Type B pancreatic cell (in vitro differentiated cells): ENCODE measurements around the gene PRKCE. TPM values are rescaled to one million over a fixed set of nuclear protein-coding genes. Genes with fewer than 3 reads are reported as not detected.

Experiments used
- DNase-seq: peaks from one replicate; pipeline ENCODE4 v3.0.0; 2021; ENCODE audit warnings: mixed read lengths; ENCODE audit not compliant: unreplicated experiment; ENCODE audit errors: extremely low spot score
- H3K27ac Mint-ChIP-seq: 2 replicates; pipeline ENCODE4 v1.8.0; 2021; ENCODE audit warnings: mild to moderate bottlenecking, mixed read lengths
- H3K27me3 Mint-ChIP-seq: 2 replicates; pipeline ENCODE4 v1.8.0; 2021; ENCODE audit warnings: mixed read lengths
- H3K36me3 Mint-ChIP-seq: 2 replicates; pipeline ENCODE4 v1.8.0; 2021; ENCODE audit warnings: mixed read lengths
- H3K4me1 Mint-ChIP-seq: one replicate; pipeline ENCODE4 v1.8.0; 2021; ENCODE audit warnings: mixed read lengths; ENCODE audit not compliant: unreplicated experiment
- H3K4me3 Mint-ChIP-seq: 2 replicates; pipeline ENCODE4 v1.8.0; 2021; ENCODE audit warnings: mild to moderate bottlenecking, mixed read lengths
- H3K9me3 Mint-ChIP-seq: 2 replicates; pipeline ENCODE4 v1.8.0; 2021; ENCODE audit warnings: mixed read lengths
- total RNA-seq: library from RNA; stranded (reverse); gene quantifications from 2 replicates; pipeline ENCODE4 v1.2.1, GENCODE V29; 2021; ENCODE audit warnings: low replicate concordance
- TF ChIP-seq, protein P1 (sequence below): fragments of 200-600 bp; sonication (generic); conservative IDR thresholded peaks from 2 replicates; pipeline ENCODE4 v1.5.0; 2021; ENCODE audit warnings: antibody characterized with exemption, mild to moderate bottlenecking

The PRKCE gene
- total RNA-seq, 1 donor from 2014 or later: 21.2 TPM

GRCh38 chr2:45649462-45649857, 2.0 kb upstream of the PRKCE start:
- Mint-ChIP-seq H3K36me3 (peaks cover 5% of the 10 kb centered on the region), H3K9me3 (no peaks in the 10 kb centered on the region), H3K4me3 (peak overlapping the region; percentile 98), H3K27ac (peak overlapping the region; percentile 87), H3K4me1 (peaks cover 23% of the 10 kb centered on the region), H3K27me3 (peaks cover 34% of the 10 kb centered on the region)
- DNase-seq: no peak
- TF ChIP-seq, protein P1, sequence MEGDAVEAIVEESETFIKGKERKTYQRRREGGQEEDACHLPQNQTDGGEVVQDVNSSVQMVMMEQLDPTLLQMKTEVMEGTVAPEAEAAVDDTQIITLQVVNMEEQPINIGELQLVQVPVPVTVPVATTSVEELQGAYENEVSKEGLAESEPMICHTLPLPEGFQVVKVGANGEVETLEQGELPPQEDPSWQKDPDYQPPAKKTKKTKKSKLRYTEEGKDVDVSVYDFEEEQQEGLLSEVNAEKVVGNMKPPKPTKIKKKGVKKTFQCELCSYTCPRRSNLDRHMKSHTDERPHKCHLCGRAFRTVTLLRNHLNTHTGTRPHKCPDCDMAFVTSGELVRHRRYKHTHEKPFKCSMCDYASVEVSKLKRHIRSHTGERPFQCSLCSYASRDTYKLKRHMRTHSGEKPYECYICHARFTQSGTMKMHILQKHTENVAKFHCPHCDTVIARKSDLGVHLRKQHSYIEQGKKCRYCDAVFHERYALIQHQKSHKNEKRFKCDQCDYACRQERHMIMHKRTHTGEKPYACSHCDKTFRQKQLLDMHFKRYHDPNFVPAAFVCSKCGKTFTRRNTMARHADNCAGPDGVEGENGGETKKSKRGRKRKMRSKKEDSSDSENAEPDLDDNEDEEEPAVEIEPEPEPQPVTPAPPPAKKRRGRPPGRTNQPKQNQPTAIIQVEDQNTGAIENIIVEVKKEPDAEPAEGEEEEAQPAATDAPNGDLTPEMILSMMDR: no peak

- no peaks in the 10 kb centered on the region for H3K9me3 Mint-ChIP-seq
- H3K4me3 Mint-ChIP-seq: peak overlapping the region; percentile 98
- TF ChIP-seq, protein P1: no peak
- H3K27ac Mint-ChIP-seq: peak overlapping the region; percentile 87
- peaks cover 24% of the 10 kb centered on the region for H3K4me1 Mint-ChIP-seq
- H3K36me3 Mint-ChIP-seq: peaks cover 5% of the 10 kb centered on the region
- peak; percentile 75 for DNase-seq
- H3K27me3 Mint-ChIP-seq: peaks cover 34% of the 10 kb centered on the region
Observed at GRCh38 chr2:45649858-45650811, 1.3 kb upstream of the PRKCE start.

- H3K9me3 Mint-ChIP-seq: no peaks in the 10 kb centered on the region
- DNase-seq: peak; percentile 93
- H3K27ac Mint-ChIP-seq: peak overlapping the region; percentile 96
- H3K27me3 Mint-ChIP-seq: peaks cover 34% of the 10 kb centered on the region
- peaks cover 5% of the 10 kb centered on the region for H3K36me3 Mint-ChIP-seq
- H3K4me3 Mint-ChIP-seq: peak overlapping the region; percentile 98
- peaks cover 24% of the 10 kb centered on the region for H3K4me1 Mint-ChIP-seq
- TF ChIP-seq, protein P1: peak; percentile 58
Observed at GRCh38 chr2:45650851-45651414, 542 bp upstream of the PRKCE start.

- Mint-ChIP-seq H3K4me1 (peaks cover 24% of the 10 kb centered on the region), H3K27me3 (peaks cover 34% of the 10 kb centered on the region), H3K36me3 (peaks cover 5% of the 10 kb centered on the region), H3K27ac (peak overlapping the region; percentile 85), H3K9me3 (no peaks in the 10 kb centered on the region), H3K4me3 (peak overlapping the region; percentile 91)
- TF ChIP-seq, protein P1: no peak
- DNase-seq: no peak
Observed at GRCh38 chr2:45652090-45653031, 886 bp downstream of the PRKCE start.
